K562 (cell line): Measurements from ENCODE around the gene MLN. TPM values are rescaled to one million over a fixed set of nuclear protein-coding genes. Genes with fewer than 3 reads are reported as not detected.
A peak's percentile ranks its signal among the peaks of the same experiment; 100 is the strongest.

ENCODE experiments used
- BRD9 ChIP-seq: fragments of 450-650 bp; IDR thresholded peaks from 2 replicates; pipeline ENCODE4 v1.6.1; 2018; ENCODE audit warnings: low read depth; ENCODE audit not compliant: partially characterized antibody
- CHD4 ChIP-seq: fragments of 200-600 bp; sonication (generic); IDR thresholded peaks from 3 replicates; pipeline ENCODE4 v1.6.1; 2012; ENCODE audit warnings: low read depth, mild to moderate bottlenecking, mixed read lengths, low read length, inconsistent platforms; ENCODE audit not compliant: insufficient read depth, insufficient replicate concordance, poor library complexity, severe bottlenecking
- CREM ChIP-seq: IDR thresholded peaks from 2 replicates; pipeline ENCODE4 v1.6.1; 2014; ENCODE audit warnings: antibody characterized with exemption, low read depth
- CUX1 ChIP-seq: fragments of 200-800 bp; sonication (Bioruptor generic); IDR thresholded peaks from 2 replicates; pipeline ENCODE4 v1.6.1; 2016; ENCODE audit warnings: missing genetic modification characterization, missing compliant biosample characterization
- PKNOX1 ChIP-seq: fragments of 450-650 bp; IDR thresholded peaks from 2 replicates; pipeline ENCODE4 v1.6.1; 2016
- SFPQ ChIP-seq: fragments of 200-400 bp; formaldehyde crosslinking; IDR thresholded peaks from 2 replicates; pipeline ENCODE4 v1.6.1; 2017; ENCODE audit warnings: mild to moderate bottlenecking, low read depth, low read length, moderate library complexity
- SRSF7 ChIP-seq: fragments of 200-400 bp; formaldehyde crosslinking; optimal IDR thresholded peaks from 2 replicates; pipeline ENCODE3; 2017; ENCODE audit warnings: mild to moderate bottlenecking, low read depth, low read length
- TEAD4 ChIP-seq, 2 experiments: sonication (generic) in 1 of 2; formaldehyde crosslinking in 1 of 2; IDR thresholded peaks; 2 replicates each; pipeline versions ENCODE4 v1.6.1 to v1.8.0; 2012 to 2022; ENCODE audit warnings: borderline replicate concordance in 1 of 2, inconsistent platforms in 1 of 2, low read length in 1 of 2, mild to moderate bottlenecking in 1 of 2, missing genetic modification reagents in 1 of 2
- TRIM25 ChIP-seq: fragments of 450-650 bp; IDR thresholded peaks from 2 replicates; pipeline ENCODE4 v1.7.0; 2016; ENCODE audit warnings: borderline replicate concordance
- ZNF518B ChIP-seq: fragments of 250-450 bp; sonication (Bioruptor Pico); IDR thresholded peaks from 2 replicates; pipeline ENCODE4 v1.5.0; 2021; ENCODE audit warnings: mild to moderate bottlenecking, moderate library complexity
- polyA plus RNA-seq, 8 experiments: library from polyadenylated mRNA; depleted of rRNA in 4 of 8; stranded (reverse) in 5 of 8; unstranded in 3 of 8; fragments of >200 nt; fragmentation: Nextera tagmentation in 2 of 8; fragmentation: Illumina TruSeq in 1 of 8; extraction: Ambion mirVana in 2 of 8; extraction: Trizol in 1 of 8; gene quantifications; 2 replicates each; pipeline versions ENCODE4 v1.2.1 to v1.2.3, GENCODE V29; 2011 to 2014; ENCODE audit warnings: inconsistent platforms in 1 of 8, missing spikeins in 1 of 8
- total RNA-seq, 7 experiments: library from RNA; depleted of rRNA in 6 of 7; stranded (reverse); fragments of >200 nt in 6 of 7; fragmentation: Illumina TruSeq in 2 of 7; extraction: Trizol in 2 of 7; gene quantifications; 2 replicates each; pipeline versions ENCODE4 v1.2.1 to v1.2.3, GENCODE V29; 2011 to 2021; ENCODE audit warnings: low replicate concordance in 1 of 7

MLN gene
- total and polyA plus RNA-seq, 9 of the 15 experiments (the other 6 are each of a cell fraction or from before 2014, with no cell fraction given) = not detected

- TF ChIP-seq ZNF518B (CRISPR knock-in tag) = no peak
- peak; percentile 75 for TF ChIP-seq PKNOX1
- TF ChIP-seq SRSF7 = no peak
- no peak for TF ChIP-seq CHD4
- TF ChIP-seq CUX1 (CRISPR knock-in tag) = no peak
- no peak for TF ChIP-seq BRD9
- no peak for TF ChIP-seq TRIM25
- TF ChIP-seq CREM = no peak
- no peak for TF ChIP-seq SFPQ
- no peak for TF ChIP-seq TEAD4 (IDR thresholded peaks at IDR 0.05; ENCODE audit: low read length)
- TF ChIP-seq TEAD4 (CRISPR knock-in tag; IDR thresholded peaks at IDR 0.05; ENCODE audit: borderline replicate concordance) = no peak
Measured at GRCh38 chr6:33843131-33844121, 39.6 kb upstream of the MLN start (continued).
